Spleen (tissue), 11 donors: ENCODE results near the gene SRGAP3. TPM values are rescaled to one million over a fixed set of nuclear protein-coding genes. Genes with fewer than 3 reads are reported as not detected.

Experiments
- DNase-seq: peaks from one replicate; pipeline ENCODE4 v3.0.0-alpha.2; 2020
- H3K27ac ChIP-seq, 8 donors: fragments of 200-600 bp; sonication (generic) in 7 of 8; 1 replicate in 4 of 8; 2 replicates in 4 of 8; pipeline versions ENCODE4 v1.5.0 to v1.8.0; 2016 to 2021; ENCODE audit warnings: inconsistent platforms in 4 of 8, mild to moderate bottlenecking in 4 of 8, moderate library complexity in 1 of 8
- H3K27me3 ChIP-seq, 7 donors: fragments of 200-600 bp; sonication (generic) in 6 of 7; replicated peaks in 1 of 7; 1 replicate in 4 of 7; 2 replicates in 3 of 7; pipeline versions ENCODE4 v1.5.0 to v1.8.0; 2016 to 2021; ENCODE audit warnings: inconsistent platforms in 3 of 7, mild to moderate bottlenecking in 1 of 7
- H3K36me3 ChIP-seq, 6 donors: fragments of 200-600 bp; sonication (generic) in 5 of 6; 1 replicate in 4 of 6; 2 replicates in 2 of 6; pipeline versions ENCODE4 v1.5.0 to v1.8.0; 2016 to 2021; ENCODE audit warnings: inconsistent platforms in 2 of 6
- H3K4me1 ChIP-seq, 6 donors: fragments of 200-600 bp; sonication (generic) in 5 of 6; 1 replicate in 3 of 6; 2 replicates in 3 of 6; pipeline versions ENCODE4 v1.5.0 to v1.8.0; 2016 to 2021; ENCODE audit warnings: inconsistent platforms in 3 of 6
- H3K4me3 ChIP-seq, 8 donors: fragments of 200-600 bp; sonication (generic) in 7 of 8; 1 replicate in 4 of 8; 2 replicates in 4 of 8; pipeline versions ENCODE4 v1.5.0 to v1.8.0; 2016 to 2021; ENCODE audit warnings: inconsistent platforms in 4 of 8, mild to moderate bottlenecking in 4 of 8, moderate library complexity in 2 of 8
- H3K9me3 ChIP-seq, 8 donors: fragments of 200-600 bp; sonication (generic) in 7 of 8; 1 replicate in 4 of 8; 2 replicates in 4 of 8; pipeline versions ENCODE4 v1.5.0 to v1.8.0; 2016 to 2021; ENCODE audit warnings: inconsistent platforms in 4 of 8
- POLR2A ChIP-seq, 3 donors: fragments of 450-650 bp; IDR thresholded peaks; one replicate each; pipeline ENCODE4 v1.5.1; 2017; ENCODE audit warnings: antibody characterized with exemption in 3 of 3, mild to moderate bottlenecking in 1 of 3
- POLR2AphosphoS5 ChIP-seq, 3 donors: sonication (generic); formaldehyde crosslinking; IDR thresholded peaks; one replicate each; pipeline ENCODE4 v1.5.1; 2017; ENCODE audit warnings: antibody characterized with exemption in 3 of 3
- WGBS, 5 donors: extraction: QIAGEN DNeasy Blood & Tissue Kit in 3 of 5; methylation state at CpG; one replicate each; pipeline versions ENCODE4 v1.1.5 to v1.1.7; 2013 to 2018; 5-methylcytosine and 5-hydroxymethylcytosine counted together
- intact Hi-C: fragments of 100-400 bp; cut with DNase I; formaldehyde crosslinking; loops from one replicate; pipeline ENCODE4 v1.15.0; 2023; ENCODE audit warnings: low total_unique reads
- polyA plus RNA-seq, 3 donors: library from polyadenylated mRNA; stranded (reverse); fragments of 200-250 nt; gene quantifications; one replicate each; pipeline ENCODE4 v1.2.1, GENCODE V29; 2013
- small RNA-seq, 4 donors: library from RNA; depleted of rRNA; stranded (forward); fragments of <200 nt; gene quantifications; one replicate each; pipeline ENCODE3, GENCODE V24; 2016
- total RNA-seq, 7 donors: library from RNA; depleted of rRNA in 3 of 7; stranded (reverse); fragments of >200 nt in 3 of 7; fragmentation: NEBNext Ultra II Directional in 4 of 7; extraction: Animal tissue kit (Norgen Biotek cat#: 25700) in 4 of 7; gene quantifications; one replicate each; pipeline versions ENCODE4 v1.1.0 to v1.2.1, GENCODE V29; 2016 to 2021
- TF ChIP-seq, protein P1 (sequence below), 11 experiments: fragments of 200-600 bp in 7 of 11; fragments of 450-650 bp in 4 of 11; sonication (generic) in 4 of 11; IDR thresholded peaks in 8 of 11; conservative IDR thresholded peaks in 3 of 11; 1 replicate in 7 of 11; 2 replicates in 4 of 11; pipeline versions ENCODE4 v1.4.0 to v1.8.0; 2016 to 2021; ENCODE audit warnings: antibody characterized with exemption in 11 of 11, inconsistent platforms in 4 of 11, mild to moderate bottlenecking in 1 of 11
- donor health status: healthy with polysubstance abuse.
- donor health status: DM: no; HTN: no; CAD: no; lungs with moderate emphysema.
- donor health status: DM: no; HTN: no; CAD: no.
- donor health status: Bipolar disorder and iron deficiency.
- donor health status: healthy.
- donor health status: DM: no; HTN: no; CAD: no.
- donor health status: DM: yes; HTN: yes; CAD: no.

The SRGAP3 gene
- total and polyA plus RNA-seq, 10 donors: 0.54 to 10.3 (median 6.4) TPM

DNA sequence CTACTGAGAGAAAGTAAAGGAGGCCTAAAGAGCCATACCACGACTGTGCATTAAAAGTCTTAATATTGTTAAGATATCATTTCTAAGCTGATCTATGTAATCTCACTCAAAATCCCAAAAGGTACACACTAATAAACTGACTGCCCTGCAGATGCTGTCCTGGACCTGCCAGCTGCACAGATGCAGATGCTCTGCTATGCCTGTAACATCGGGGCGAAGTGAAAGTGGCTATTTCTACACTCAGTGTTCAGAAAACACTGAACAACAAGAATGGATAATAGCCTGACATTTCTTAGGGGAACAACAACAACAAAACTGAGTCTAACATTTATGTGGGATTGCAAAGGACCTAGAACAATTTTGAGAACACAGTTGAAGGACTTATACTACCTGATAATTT, 318.1 kb downstream of the SRGAP3 start:
- peaks cover 0 to 21% (median 4%) of the 10 kb centered on the region in 6 donors for H3K36me3 ChIP-seq
- H3K27me3 ChIP-seq: no peaks in the 10 kb centered on the region
- H3K9me3 ChIP-seq: peaks cover 0 to 4% (median 0%) of the 10 kb centered on the region in 8 donors
- H3K4me3 ChIP-seq: no peak overlapping the region
- H3K4me1 ChIP-seq: no peaks in the 10 kb centered on the region
- no peak for DNase-seq
- TF ChIP-seq POLR2AphosphoS5 (IDR thresholded peaks at IDR 0.05): no peak
- TF ChIP-seq, protein P1, sequence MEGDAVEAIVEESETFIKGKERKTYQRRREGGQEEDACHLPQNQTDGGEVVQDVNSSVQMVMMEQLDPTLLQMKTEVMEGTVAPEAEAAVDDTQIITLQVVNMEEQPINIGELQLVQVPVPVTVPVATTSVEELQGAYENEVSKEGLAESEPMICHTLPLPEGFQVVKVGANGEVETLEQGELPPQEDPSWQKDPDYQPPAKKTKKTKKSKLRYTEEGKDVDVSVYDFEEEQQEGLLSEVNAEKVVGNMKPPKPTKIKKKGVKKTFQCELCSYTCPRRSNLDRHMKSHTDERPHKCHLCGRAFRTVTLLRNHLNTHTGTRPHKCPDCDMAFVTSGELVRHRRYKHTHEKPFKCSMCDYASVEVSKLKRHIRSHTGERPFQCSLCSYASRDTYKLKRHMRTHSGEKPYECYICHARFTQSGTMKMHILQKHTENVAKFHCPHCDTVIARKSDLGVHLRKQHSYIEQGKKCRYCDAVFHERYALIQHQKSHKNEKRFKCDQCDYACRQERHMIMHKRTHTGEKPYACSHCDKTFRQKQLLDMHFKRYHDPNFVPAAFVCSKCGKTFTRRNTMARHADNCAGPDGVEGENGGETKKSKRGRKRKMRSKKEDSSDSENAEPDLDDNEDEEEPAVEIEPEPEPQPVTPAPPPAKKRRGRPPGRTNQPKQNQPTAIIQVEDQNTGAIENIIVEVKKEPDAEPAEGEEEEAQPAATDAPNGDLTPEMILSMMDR (IDR thresholded peaks at IDR 0.05 in 8 of 11, conservative IDR thresholded peaks at IDR 0.05 in 3 of 11): no peak
- TF ChIP-seq POLR2A (IDR thresholded peaks at IDR 0.05): no peak
- intact Hi-C loops: no loop called here
- 92 to 99% (median 94%) methylated on average over 3 of the region's 3 CpGs for WGBS, 5 donors
- H3K27ac ChIP-seq: no peak overlapping the region

Small RNA genes lying within 50 kb of the gene (small RNA-seq; reads per million reads assigned to genes)
- gene RF00416: 0 reads per million in 4 donors

Other genes starting within 250 kb of the SRGAP3 start
- 10 to 100 TPM; 16.3 to 36.8 (median 26.4) TPM for gene THUMPD3, start 113.4 kb upstream of the SRGAP3 start, total RNA-seq
- gene THUMPD3, start 113.4 kb upstream of the SRGAP3 start, polyA plus RNA-seq: 10 to 100 TPM; 18.9 to 21.7 (median 21.6) TPM
- gene SETD5, start 148.0 kb upstream of the SRGAP3 start, total RNA-seq: 100 to 1,000 TPM in 6 of 7 donors, 10 to 100 TPM in 1; 86.2 to 159 (median 126) TPM
- 10 to 100 TPM in 2 of 3 donors, 1 to 10 TPM in 1; 9.7 to 21.9 (median 12.1) TPM for gene SETD5, start 148.0 kb upstream of the SRGAP3 start, polyA plus RNA-seq